HG03039 (cell line): ENCODE results near the gene CBLL2.
"Not testable (repeated sequence)": the region's sequence is repeated elsewhere in the genome, so short reads cannot be mapped to it uniquely, and the experiment has no call there.

ENCODE experiments used
- ATAC-seq: cut with Tn5 transposase; IDR thresholded peaks from one replicate; pipeline ENCODE4 v1.9.1; 2021; ENCODE audit warnings: mild to moderate bottlenecking, moderate library complexity; ENCODE audit not compliant: unreplicated experiment

Gene CBLL2

DNA sequence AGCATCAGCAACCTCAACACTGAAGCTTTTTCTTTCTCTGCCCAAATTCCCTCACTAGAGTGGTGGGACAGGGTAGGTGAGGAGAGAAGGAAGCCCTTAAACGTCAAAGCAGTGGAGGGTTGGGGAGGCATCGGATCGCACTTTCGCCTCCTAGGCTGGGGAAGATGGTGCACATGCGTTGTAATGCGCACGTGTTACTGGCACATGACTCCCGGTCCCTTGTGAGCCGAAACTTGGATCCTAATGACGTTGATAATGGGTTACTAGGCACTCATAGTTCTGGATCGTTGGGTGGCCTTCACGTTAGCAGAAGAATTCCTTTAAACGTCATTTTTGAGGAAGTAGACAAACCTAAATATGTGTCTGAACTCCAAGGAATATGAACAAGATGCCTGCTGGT lies at the start of gene CBLL2:
TSS of gene CBLL2 (plus strand) at position 301 of the 400 bp plus-strand sequence. CDS start at position 380, 79 bp downstream.
- ATAC-seq = no peak

DNA sequence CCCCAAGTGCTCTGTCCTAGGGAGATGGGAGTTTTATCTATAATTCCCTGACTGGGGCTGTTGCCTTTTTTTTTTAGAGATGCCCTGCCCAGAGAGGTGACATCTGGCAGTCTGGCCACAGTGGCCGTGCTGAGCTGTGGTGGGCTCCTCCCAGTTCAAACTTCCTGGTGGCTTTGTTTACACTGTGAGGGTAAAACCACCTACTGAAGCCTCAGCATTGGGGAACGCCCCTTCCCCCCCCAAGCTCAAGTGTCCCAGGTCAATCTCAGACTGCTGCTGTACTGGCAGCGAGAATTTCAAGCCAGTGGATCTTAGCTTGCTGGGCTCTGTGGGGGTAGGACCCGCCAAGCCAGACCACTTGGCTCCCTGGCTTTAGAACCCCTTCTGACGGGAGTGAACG lies 38.3 kb upstream of the CBLL2 start:
- no peak for ATAC-seq

DNA sequence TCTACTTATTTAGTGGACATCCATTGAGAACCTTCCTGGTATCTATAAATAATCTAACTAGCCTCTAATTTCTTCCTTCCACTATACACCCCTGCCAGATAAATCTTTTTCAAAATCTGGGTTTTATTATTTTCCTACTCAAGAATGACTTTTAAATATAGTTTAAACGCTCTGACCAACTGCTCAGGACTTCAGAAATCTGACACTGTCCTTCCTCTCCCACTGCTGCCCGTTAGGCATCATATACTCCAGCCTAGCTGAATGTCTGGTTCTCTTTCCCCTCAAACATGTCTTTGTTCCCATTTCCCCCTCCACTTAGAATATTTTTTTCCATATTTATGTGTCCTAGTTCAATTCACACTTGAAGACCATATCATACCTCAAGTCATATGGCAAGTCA lies 35.2 kb upstream of the CBLL2 start:
- no peak for ATAC-seq

GRCh38 chrX:22246620-22247019 lies 26.1 kb upstream of the CBLL2 start:
- no peak for ATAC-seq

DNA sequence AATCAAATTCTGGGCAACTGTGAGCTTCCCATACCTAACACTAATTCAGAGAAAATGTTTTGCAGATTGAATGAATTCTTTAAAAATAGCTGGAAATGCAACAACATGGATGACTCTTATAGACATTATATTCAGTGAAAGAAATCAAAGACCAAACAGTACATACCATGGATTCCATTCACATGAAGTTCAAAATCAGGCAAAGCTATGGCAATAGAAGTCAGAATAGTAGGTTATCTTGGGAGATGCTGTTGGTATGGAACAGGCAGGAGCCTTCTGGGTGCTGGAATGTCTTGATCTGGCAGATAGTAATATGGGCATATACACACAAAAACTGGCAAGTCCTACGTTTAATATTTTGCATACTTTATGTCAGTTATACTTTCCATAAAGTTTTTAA lies 25.5 kb upstream of the CBLL2 start:
- no peak for ATAC-seq

DNA sequence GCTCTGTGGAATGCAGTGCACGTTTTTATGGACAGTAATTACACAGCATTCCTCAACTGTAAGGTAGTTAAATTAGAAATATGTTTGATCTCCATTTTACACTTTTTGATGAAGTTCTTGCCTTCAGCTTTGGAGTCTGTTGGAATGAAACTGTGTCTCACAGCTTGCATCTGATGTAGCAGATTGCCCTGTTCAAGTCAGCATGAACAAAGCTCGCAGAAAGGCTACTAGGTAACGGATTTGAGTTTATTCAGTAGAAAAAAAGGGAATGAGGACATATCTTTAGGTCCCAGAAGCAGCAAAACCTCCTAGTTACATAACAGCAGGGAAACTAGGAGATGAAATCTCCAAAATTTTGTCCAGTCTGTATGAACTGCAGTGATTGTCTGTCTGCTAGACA lies 24.3 kb upstream of the CBLL2 start:
- ATAC-seq = no peak

- no peak for ATAC-seq
Measured at GRCh38 chrX:22249371-22249770, 23.3 kb upstream of the CBLL2 start.

DNA sequence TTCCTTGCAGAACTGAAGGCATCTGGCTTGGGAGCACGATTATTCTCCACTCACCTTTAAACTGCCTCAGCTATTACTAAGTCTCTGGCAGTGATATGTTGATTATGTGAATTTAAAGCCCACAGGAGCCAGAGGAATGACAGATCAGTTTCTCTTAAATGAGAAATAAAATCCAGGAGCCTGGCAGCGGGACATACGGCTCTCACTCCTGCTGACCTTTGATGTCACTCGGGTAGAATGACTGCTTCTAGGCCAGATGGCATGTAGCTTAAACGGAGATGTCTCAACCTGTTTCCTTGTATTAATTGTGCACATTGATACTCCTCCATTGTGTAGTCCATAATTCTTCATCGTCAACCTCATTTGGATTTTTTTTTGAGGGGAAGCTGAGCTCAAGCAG lies 4.0 kb upstream of the CBLL2 start:
- ATAC-seq = no peak

- no peak for ATAC-seq
Measured at GRCh38 chrX:22273714-22274317, 1.1 kb downstream of the CBLL2 start.

DNA sequence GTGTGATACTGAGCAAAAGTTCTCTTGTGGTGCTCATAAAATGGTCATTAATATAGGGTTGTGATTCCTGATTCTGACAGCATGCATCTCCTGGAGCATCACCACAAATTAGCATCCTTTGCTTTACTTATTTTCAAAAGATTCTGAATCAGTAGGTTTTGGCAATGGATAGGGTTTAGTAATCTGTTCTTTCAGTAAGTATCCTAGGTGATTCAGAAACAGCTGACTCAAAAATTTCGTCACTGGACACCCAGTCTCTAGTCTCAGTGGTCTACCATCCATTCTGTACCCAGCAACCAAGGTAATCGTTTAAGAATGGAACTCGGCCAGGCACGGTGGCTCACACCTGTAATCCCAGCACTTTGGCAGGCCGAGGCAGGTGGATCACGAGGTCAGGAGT lies 4.1 kb downstream of the CBLL2 start:
- no peak for ATAC-seq

DNA sequence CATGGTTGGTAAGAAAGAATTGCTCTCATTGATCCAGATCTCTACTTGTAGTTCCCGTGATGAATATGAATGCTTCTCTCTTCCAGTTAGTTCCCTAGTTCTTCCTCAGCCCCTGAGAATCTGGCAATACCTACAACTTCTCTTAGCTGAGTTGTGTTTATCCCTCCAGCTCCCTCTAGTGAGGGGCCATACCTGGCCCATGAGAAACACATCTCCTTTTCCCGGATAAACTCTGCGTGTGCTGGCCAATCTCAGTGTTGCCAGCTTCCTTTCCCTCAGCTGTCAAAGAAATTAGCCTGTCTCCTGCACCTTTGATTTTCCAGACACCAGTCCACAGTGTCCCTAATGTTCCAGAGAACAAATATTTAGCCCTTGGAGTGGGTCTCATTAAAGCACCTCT lies 5.7 kb downstream of the CBLL2 start:
- no peak for ATAC-seq

- ATAC-seq = not testable (repeated sequence)
Measured at GRCh38 chrX:22289209-22289608, 16.5 kb downstream of the CBLL2 start.

- ATAC-seq = no peak
Measured at GRCh38 chrX:22296871-22297270, 24.2 kb downstream of the CBLL2 start.

GRCh38 chrX:22300130-22300529 lies 27.4 kb downstream of the CBLL2 start:
- ATAC-seq = peak; percentile 65

DNA sequence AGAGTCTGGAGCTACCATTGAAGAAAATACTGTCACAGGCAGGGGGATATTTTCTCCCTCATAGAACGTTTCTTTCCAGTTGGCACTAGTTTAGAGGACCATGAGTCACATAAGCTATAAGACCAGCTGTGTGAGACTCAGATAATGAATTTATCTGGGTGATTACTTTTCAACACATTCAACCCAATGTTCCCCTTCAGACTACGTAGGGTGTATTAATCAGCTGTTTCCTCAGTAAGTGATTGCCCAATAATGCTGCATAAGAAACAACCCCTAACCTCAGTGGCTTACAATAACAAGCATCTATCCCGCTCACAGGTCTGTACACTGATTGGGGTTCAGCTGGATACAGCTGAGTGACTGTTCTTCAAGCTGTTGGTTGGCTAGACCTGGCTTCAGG lies 38.1 kb downstream of the CBLL2 start:
- no peak for ATAC-seq

- no peak for ATAC-seq
Measured at GRCh38 chrX:22313766-22314165, 41.1 kb downstream of the CBLL2 start.

GRCh38 chrX:22314211-22314610 lies 41.5 kb downstream of the CBLL2 start:
- ATAC-seq = no peak

GRCh38 chrX:22314692-22315091 lies 42.0 kb downstream of the CBLL2 start:
- no peak for ATAC-seq

DNA sequence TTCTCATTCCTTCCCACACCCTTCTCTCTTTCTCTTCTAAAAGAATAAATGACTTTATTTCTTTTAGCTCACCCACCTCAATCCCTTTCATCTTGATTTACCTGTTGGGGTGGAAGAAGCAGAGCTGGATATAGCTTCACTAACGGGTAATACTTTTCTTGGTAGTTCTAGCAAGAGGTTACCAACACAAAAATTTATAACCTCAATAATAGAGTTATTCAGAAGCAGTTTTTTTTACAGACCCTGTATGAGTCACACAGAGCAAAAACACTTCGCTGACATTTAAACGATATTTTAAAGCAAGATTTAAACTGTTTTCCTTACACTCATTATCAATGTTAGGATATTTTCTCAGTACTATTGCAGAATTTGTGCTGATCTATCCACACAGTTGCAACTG lies 42.4 kb downstream of the CBLL2 start:
- ATAC-seq = no peak

DNA sequence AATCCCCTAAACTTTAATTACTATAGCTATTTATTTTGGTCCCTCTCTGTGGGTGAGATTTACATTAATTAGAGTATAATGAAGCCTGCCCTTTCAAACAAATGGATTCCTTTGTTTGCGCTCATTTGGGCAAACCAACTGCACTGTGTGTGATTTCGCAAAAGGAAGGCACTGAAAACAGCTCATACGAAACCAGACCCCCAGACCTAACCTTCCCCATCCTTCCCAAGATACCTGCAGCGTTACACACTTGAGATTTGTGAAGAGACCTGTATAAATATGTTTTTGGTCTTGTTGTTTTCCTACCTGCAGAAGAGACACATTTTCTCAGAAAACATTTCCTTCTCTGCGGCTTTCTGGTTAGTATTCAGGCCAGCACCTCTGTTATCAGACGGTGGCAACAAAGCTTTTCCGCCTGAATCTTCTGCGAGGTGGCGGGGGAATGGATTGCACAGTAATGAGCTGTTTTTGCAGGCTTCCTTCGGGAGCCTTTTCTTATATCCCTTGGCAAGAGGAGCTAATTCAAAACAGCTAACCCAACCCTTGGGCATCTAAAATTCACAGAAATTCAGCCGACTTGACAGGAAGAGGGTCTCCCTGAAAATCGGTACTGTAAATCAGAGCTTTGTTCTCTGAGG lies 47.6 kb downstream of the CBLL2 start:
- no peak for ATAC-seq

DNA sequence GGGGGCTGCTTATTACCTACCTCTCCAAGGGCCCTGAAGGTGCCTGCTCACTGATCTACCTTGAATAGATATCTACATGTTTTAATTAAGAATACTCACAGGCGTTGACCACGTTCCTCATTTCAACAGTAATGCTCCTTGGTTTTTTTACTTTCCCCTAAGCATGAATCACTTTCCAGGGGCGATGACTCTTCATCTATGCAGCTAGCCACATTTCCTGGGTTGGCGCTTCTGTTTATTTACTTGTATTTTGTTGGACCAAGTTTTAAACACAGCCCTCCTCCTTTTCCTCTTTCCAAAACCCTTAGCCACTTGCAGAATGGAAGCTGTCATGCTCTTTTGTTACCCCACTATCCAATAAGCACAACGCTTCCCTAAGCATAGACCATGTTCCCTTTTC lies 50.8 kb downstream of the CBLL2 start:
- ATAC-seq = no peak
